Measurements from ENCODE around the gene RNLS. TPM values are rescaled to one million over a fixed set of nuclear protein-coding genes. Genes with fewer than 3 reads are reported as not detected.

Gene RNLS
- total RNA-seq, 1 donor from 2014 or later, result 4.4 TPM

GRCh38 chr10:88408096-88408495 lies 175.0 kb downstream of the RNLS start:
- Mint-ChIP-seq H3K36me3 (ENCODE audit: unreplicated experiment) (no peaks in the 10 kb centered on the region), H3K27ac (ENCODE audit: unreplicated experiment) (no peak overlapping the region), H3K9me3 (ENCODE audit: unreplicated experiment) (no peaks in the 10 kb centered on the region), H3K4me3 (ENCODE audit: unreplicated experiment) (no peak overlapping the region), H3K27me3 (ENCODE audit: unreplicated experiment) (no peaks in the 10 kb centered on the region), H3K4me1 (ENCODE audit: low read depth, unreplicated experiment) (no peaks in the 10 kb centered on the region)
- DNase-seq, result no peak
- no peak for TF ChIP-seq CTCF (IDR thresholded peaks at IDR 0.05; ENCODE audit: partially characterized antibody, unreplicated experiment)

- Mint-ChIP-seq H3K4me3 (ENCODE audit: unreplicated experiment) (no peak overlapping the region), H3K36me3 (ENCODE audit: unreplicated experiment) (no peaks in the 10 kb centered on the region), H3K27ac (ENCODE audit: unreplicated experiment) (no peak overlapping the region), H3K9me3 (ENCODE audit: unreplicated experiment) (no peaks in the 10 kb centered on the region), H3K27me3 (ENCODE audit: unreplicated experiment) (no peaks in the 10 kb centered on the region), H3K4me1 (ENCODE audit: low read depth, unreplicated experiment) (no peaks in the 10 kb centered on the region)
- DNase-seq, result no peak
- TF ChIP-seq CTCF (IDR thresholded peaks at IDR 0.05; ENCODE audit: partially characterized antibody, unreplicated experiment), result no peak
These were observed 179.0 kb downstream of the RNLS start for GRCh38 chr10:88404133-88404532.

GRCh38 chr10:88401671-88402347 lies 181.3 kb downstream of the RNLS start:
- Mint-ChIP-seq H3K27ac (ENCODE audit: unreplicated experiment) (no peak overlapping the region), H3K4me1 (ENCODE audit: low read depth, unreplicated experiment) (no peaks in the 10 kb centered on the region), H3K36me3 (ENCODE audit: unreplicated experiment) (peaks cover 9% of the 10 kb centered on the region), H3K9me3 (ENCODE audit: unreplicated experiment) (peaks cover 4% of the 10 kb centered on the region), H3K27me3 (ENCODE audit: unreplicated experiment) (no peaks in the 10 kb centered on the region), H3K4me3 (ENCODE audit: unreplicated experiment) (no peak overlapping the region)
- no peak for TF ChIP-seq CTCF (IDR thresholded peaks at IDR 0.05; ENCODE audit: partially characterized antibody, unreplicated experiment)
- no peak for DNase-seq

- no peaks in the 10 kb centered on the region for H3K4me1 Mint-ChIP-seq (ENCODE audit: low read depth, unreplicated experiment)
- DNase-seq, result no peak
- TF ChIP-seq CTCF (IDR thresholded peaks at IDR 0.05; ENCODE audit: partially characterized antibody, unreplicated experiment), result no peak
- no peaks in the 10 kb centered on the region for H3K27me3 Mint-ChIP-seq (ENCODE audit: unreplicated experiment)
- peaks cover 14% of the 10 kb centered on the region for H3K36me3 Mint-ChIP-seq (ENCODE audit: unreplicated experiment)
- no peak overlapping the region for H3K4me3 Mint-ChIP-seq (ENCODE audit: unreplicated experiment)
- H3K9me3 Mint-ChIP-seq (ENCODE audit: unreplicated experiment), result peaks cover 4% of the 10 kb centered on the region
- no peak overlapping the region for H3K27ac Mint-ChIP-seq (ENCODE audit: unreplicated experiment)
These were observed 183.9 kb downstream of the RNLS start for GRCh38 chr10:88399240-88399639.

DNA sequence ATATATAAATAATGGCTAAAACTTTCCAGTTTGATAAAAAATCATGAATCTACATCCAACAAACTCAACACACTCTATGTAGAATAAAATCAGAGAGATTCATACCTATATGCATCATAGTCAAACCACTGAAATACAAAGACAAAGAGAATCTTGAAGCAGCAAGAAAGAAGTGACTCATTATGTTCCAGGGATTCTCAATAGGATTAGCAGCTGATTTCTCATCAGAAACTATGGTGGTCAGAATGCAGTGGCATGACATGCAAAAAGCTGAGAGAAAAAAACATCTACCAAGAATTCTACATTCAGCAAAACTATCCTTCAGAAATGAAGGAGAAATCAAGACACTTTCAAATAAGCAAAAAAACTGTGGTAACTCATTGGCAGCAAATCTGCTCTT lies 187.4 kb downstream of the RNLS start:
- no peak overlapping the region for H3K4me3 Mint-ChIP-seq (ENCODE audit: unreplicated experiment)
- no peak overlapping the region for H3K27ac Mint-ChIP-seq (ENCODE audit: unreplicated experiment)
- no peak for DNase-seq
- H3K36me3 Mint-ChIP-seq (ENCODE audit: unreplicated experiment), result peaks cover 14% of the 10 kb centered on the region
- no peaks in the 10 kb centered on the region for H3K4me1 Mint-ChIP-seq (ENCODE audit: low read depth, unreplicated experiment)
- no peaks in the 10 kb centered on the region for H3K27me3 Mint-ChIP-seq (ENCODE audit: unreplicated experiment)
- peaks cover 4% of the 10 kb centered on the region for H3K9me3 Mint-ChIP-seq (ENCODE audit: unreplicated experiment)
- no peak for TF ChIP-seq CTCF (IDR thresholded peaks at IDR 0.05; ENCODE audit: partially characterized antibody, unreplicated experiment)
